ENCODE results near the gene PHYH.

- TF ChIP-seq CTCF (IDR thresholded peaks at IDR 0.05; ENCODE audit: insufficient read depth, low read length, poor library complexity, severe bottlenecking) (no peak), EZH2phosphoT487 (conservative IDR thresholded peaks at IDR 0.05; ENCODE audit: low read length) (no peak)
Measured at GRCh38 chr10:13253726-13254125, 46.1 kb downstream of the PHYH start.
